ENCODE measurements around the gene UGT1A7.

GRCh38 chr2:233638836-233639235, 42.9 kb upstream of the UGT1A7 start:
- no peak for TF ChIP-seq CTCF (IDR thresholded peaks at IDR 0.05)
- no peak for TF ChIP-seq POLR2A (IDR thresholded peaks at IDR 0.05)
